Measurements from ENCODE around the gene NMT2.

DNA sequence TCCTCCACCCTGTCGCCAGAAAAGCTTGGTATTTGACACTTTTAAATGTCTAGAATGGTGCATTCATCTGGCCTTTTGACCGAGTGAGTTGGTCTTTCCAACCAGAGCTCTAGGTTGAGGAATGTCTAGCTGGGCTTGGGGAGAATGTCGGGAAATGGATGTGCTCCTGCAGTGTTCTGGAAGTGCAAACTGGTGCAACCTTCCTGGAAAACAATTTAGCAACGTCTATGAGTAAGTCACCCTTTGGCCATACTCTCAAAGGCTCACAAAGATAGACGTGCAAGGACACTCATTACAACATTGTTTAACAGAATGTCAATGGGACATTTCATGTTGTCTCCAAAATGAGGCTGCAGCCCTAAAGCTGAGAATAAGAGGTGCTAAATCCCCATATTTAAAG is 12.2 kb upstream of the NMT2 start:
- TF ChIP-seq, protein P1, sequence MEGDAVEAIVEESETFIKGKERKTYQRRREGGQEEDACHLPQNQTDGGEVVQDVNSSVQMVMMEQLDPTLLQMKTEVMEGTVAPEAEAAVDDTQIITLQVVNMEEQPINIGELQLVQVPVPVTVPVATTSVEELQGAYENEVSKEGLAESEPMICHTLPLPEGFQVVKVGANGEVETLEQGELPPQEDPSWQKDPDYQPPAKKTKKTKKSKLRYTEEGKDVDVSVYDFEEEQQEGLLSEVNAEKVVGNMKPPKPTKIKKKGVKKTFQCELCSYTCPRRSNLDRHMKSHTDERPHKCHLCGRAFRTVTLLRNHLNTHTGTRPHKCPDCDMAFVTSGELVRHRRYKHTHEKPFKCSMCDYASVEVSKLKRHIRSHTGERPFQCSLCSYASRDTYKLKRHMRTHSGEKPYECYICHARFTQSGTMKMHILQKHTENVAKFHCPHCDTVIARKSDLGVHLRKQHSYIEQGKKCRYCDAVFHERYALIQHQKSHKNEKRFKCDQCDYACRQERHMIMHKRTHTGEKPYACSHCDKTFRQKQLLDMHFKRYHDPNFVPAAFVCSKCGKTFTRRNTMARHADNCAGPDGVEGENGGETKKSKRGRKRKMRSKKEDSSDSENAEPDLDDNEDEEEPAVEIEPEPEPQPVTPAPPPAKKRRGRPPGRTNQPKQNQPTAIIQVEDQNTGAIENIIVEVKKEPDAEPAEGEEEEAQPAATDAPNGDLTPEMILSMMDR (IDR thresholded peaks at IDR 0.05): no peak
- no peak for TF ChIP-seq POLR2A (IDR thresholded peaks at IDR 0.05)
